WTC11 (cell line): ENCODE data around the gene ROR2. TPM values are rescaled to one million over a fixed set of nuclear protein-coding genes. Genes with fewer than 3 reads are reported as not detected.

Source experiments
- ATAC-seq: fragments of 200-7000 bp; cut with Tn5 transposase; 2 replicates; pipeline ENCODE4 v1.10.0; 2021; ENCODE audit warnings: mild to moderate bottlenecking, moderate library complexity
- CTCF ChIA-PET: fragments of 300-600 bp; sonication (Branson Sonifier 250); formaldehyde crosslinking; loops from one replicate; lab custom pipeline; 2021; ENCODE audit warnings: antibody characterized with exemption; lab: Charles Lee
- POLR2A ChIA-PET: fragments of 350-600 bp; sonication (Branson Sonifier 250); formaldehyde crosslinking; loops from one replicate; lab custom pipeline; 2021; ENCODE audit warnings: antibody characterized with exemption; lab: Charles Lee
- DNase-seq: peaks from one replicate; pipeline ENCODE4 v3.0.0; 2021; ENCODE audit warnings: low spot score
- H3K27ac Mint-ChIP-seq: 2 replicates; pipeline ENCODE4 v1.8.0; 2021; ENCODE audit warnings: mixed read lengths
- H3K27me3 Mint-ChIP-seq: 2 replicates; pipeline ENCODE4 v1.8.0; 2021; ENCODE audit warnings: low read depth, mild to moderate bottlenecking, moderate library complexity, mixed read lengths
- H3K36me3 Mint-ChIP-seq: 2 replicates; pipeline ENCODE4 v1.8.0; 2021; ENCODE audit warnings: mixed read lengths
- H3K4me1 Mint-ChIP-seq: 2 replicates; pipeline ENCODE4 v1.8.0; 2022; ENCODE audit warnings: mixed read lengths
- H3K4me3 Mint-ChIP-seq: 2 replicates; pipeline ENCODE4 v1.8.0; 2021; ENCODE audit warnings: mild to moderate bottlenecking, moderate library complexity, mixed read lengths
- H3K9me3 Mint-ChIP-seq: 2 replicates; pipeline ENCODE4 v1.8.0; 2021; ENCODE audit warnings: mixed read lengths
- ATF1 ChIP-seq: sonication (generic); formaldehyde crosslinking; IDR thresholded peaks from 2 replicates; pipeline ENCODE4 v1.8.1; 2023; ENCODE audit warnings: mild to moderate bottlenecking, moderate library complexity, missing genetic modification reagents
- CREB1 ChIP-seq: sonication (generic); formaldehyde crosslinking; IDR thresholded peaks from 2 replicates; pipeline ENCODE4 v1.8.0; 2023; ENCODE audit warnings: mild to moderate bottlenecking, missing genetic modification reagents
- FOXJ3 ChIP-seq: sonication (generic); formaldehyde crosslinking; IDR thresholded peaks from 2 replicates; pipeline ENCODE4 v1.9.0; 2021; ENCODE audit warnings: missing genetic modification reagents, mild to moderate bottlenecking, borderline replicate concordance
- FOXK1 ChIP-seq: sonication (generic); formaldehyde crosslinking; IDR thresholded peaks from 2 replicates; pipeline ENCODE4 v1.8.0; 2022; ENCODE audit warnings: mild to moderate bottlenecking, moderate library complexity, missing genetic modification reagents
- FOXP1 ChIP-seq: sonication (generic); formaldehyde crosslinking; IDR thresholded peaks from 2 replicates; pipeline ENCODE4 v1.8.0; 2022; ENCODE audit warnings: missing genetic modification reagents, mild to moderate bottlenecking, moderate library complexity, borderline replicate concordance
- GABPB1 ChIP-seq: sonication (generic); formaldehyde crosslinking; IDR thresholded peaks from 2 replicates; pipeline ENCODE4 v1.8.1; 2023; ENCODE audit warnings: mild to moderate bottlenecking, missing genetic modification reagents
- HMGA2 ChIP-seq: fragments of 250-450 bp; sonication (Bioruptor Pico); IDR thresholded peaks from 2 replicates; pipeline ENCODE4 v1.4.0; 2021; ENCODE audit warnings: mild to moderate bottlenecking, moderate library complexity
- KAT7 ChIP-seq: sonication (generic); formaldehyde crosslinking; IDR thresholded peaks from 2 replicates; pipeline ENCODE4 v1.8.1; 2023; ENCODE audit warnings: missing genetic modification reagents, mild to moderate bottlenecking, borderline replicate concordance
- MXD4 ChIP-seq: fragments of 250-450 bp; sonication (Bioruptor Pico); IDR thresholded peaks from 2 replicates; pipeline ENCODE4 v1.8.0; 2021; ENCODE audit warnings: mild to moderate bottlenecking, moderate library complexity, borderline replicate concordance
- MYBL2 ChIP-seq: sonication (generic); formaldehyde crosslinking; IDR thresholded peaks from 2 replicates; pipeline ENCODE4 v1.8.1; 2023; ENCODE audit warnings: mild to moderate bottlenecking, moderate library complexity, missing genetic modification reagents
- NFYB ChIP-seq: sonication (generic); formaldehyde crosslinking; conservative IDR thresholded peaks from 2 replicates; pipeline ENCODE4 v1.8.0; 2022; ENCODE audit warnings: low read depth, missing genetic modification reagents
- SMAD4 ChIP-seq: sonication (generic); formaldehyde crosslinking; IDR thresholded peaks from 2 replicates; pipeline ENCODE4 v1.8.0; 2022; ENCODE audit warnings: mild to moderate bottlenecking, missing genetic modification reagents
- SOX15 ChIP-seq: fragments of 250-450 bp; sonication (Bioruptor Pico); IDR thresholded peaks from 2 replicates; pipeline ENCODE4 v1.9.0; 2021; ENCODE audit warnings: mild to moderate bottlenecking
- ZBTB21 ChIP-seq: sonication (generic); formaldehyde crosslinking; IDR thresholded peaks from 2 replicates; pipeline ENCODE4 v1.8.1; 2023; ENCODE audit warnings: mild to moderate bottlenecking, missing genetic modification reagents, borderline replicate concordance
- ZNF138 ChIP-seq: sonication (generic); formaldehyde crosslinking; conservative IDR thresholded peaks from 2 replicates; pipeline ENCODE4 v1.8.1; 2022; ENCODE audit warnings: mild to moderate bottlenecking, moderate library complexity, missing genetic modification reagents
- ZNF219 ChIP-seq: sonication (generic); formaldehyde crosslinking; IDR thresholded peaks from 2 replicates; pipeline ENCODE4 v1.8.0; 2023; ENCODE audit warnings: missing genetic modification reagents, mild to moderate bottlenecking, borderline replicate concordance
- ZNF263 ChIP-seq: sonication (generic); formaldehyde crosslinking; IDR thresholded peaks from 2 replicates; pipeline ENCODE4 v1.8.1; 2022; ENCODE audit warnings: low read depth, mild to moderate bottlenecking, moderate library complexity, missing genetic modification reagents
- ZNF423 ChIP-seq: fragments of 250-450 bp; sonication (Bioruptor Pico); IDR thresholded peaks from 2 replicates; pipeline ENCODE4 v2.1.2; 2022; ENCODE audit warnings: mild to moderate bottlenecking, moderate library complexity
- total RNA-seq: library from RNA; stranded (reverse); gene quantifications from 3 replicates; pipeline ENCODE4 v1.2.3, GENCODE V29; 2021
- TF ChIP-seq, protein P1 (sequence below): fragments of 250-450 bp; sonication (Bioruptor Pico); IDR thresholded peaks from 2 replicates; pipeline ENCODE4 v2.1.2; 2022; ENCODE audit warnings: mild to moderate bottlenecking, moderate library complexity
- TF ChIP-seq, protein P2 (sequence below): sonication (generic); formaldehyde crosslinking; IDR thresholded peaks from 2 replicates; pipeline ENCODE4 v1.8.1; 2022; ENCODE audit warnings: low read depth, missing genetic modification reagents, borderline replicate concordance
- TF ChIP-seq, protein P3 (sequence below): sonication (generic); formaldehyde crosslinking; IDR thresholded peaks from 2 replicates; pipeline ENCODE4 v1.8.1; 2023; ENCODE audit warnings: mild to moderate bottlenecking, missing genetic modification reagents
- TF ChIP-seq, protein P4 (sequence below): fragments of 250-450 bp; sonication (Bioruptor Pico); conservative IDR thresholded peaks from 2 replicates; pipeline ENCODE4 v1.9.0; 2021; ENCODE audit warnings: mild to moderate bottlenecking
- TF ChIP-seq, protein P5 (sequence below): sonication (generic); formaldehyde crosslinking; IDR thresholded peaks from 2 replicates; pipeline ENCODE4 v1.8.1; 2023; ENCODE audit warnings: mild to moderate bottlenecking, missing genetic modification reagents
- TF ChIP-seq, protein P6 (sequence below): fragments of 250-450 bp; sonication (Bioruptor Pico); IDR thresholded peaks from 2 replicates; pipeline ENCODE4 v1.8.0; 2021; ENCODE audit warnings: mild to moderate bottlenecking
- TF ChIP-seq, protein P7 (sequence below): sonication (generic); formaldehyde crosslinking; IDR thresholded peaks from 2 replicates; pipeline ENCODE4 v1.8.0; 2023; ENCODE audit warnings: missing genetic modification reagents

The ROR2 gene
- total RNA-seq, 1 experiment from 2014 or later: 19.8 TPM

DNA sequence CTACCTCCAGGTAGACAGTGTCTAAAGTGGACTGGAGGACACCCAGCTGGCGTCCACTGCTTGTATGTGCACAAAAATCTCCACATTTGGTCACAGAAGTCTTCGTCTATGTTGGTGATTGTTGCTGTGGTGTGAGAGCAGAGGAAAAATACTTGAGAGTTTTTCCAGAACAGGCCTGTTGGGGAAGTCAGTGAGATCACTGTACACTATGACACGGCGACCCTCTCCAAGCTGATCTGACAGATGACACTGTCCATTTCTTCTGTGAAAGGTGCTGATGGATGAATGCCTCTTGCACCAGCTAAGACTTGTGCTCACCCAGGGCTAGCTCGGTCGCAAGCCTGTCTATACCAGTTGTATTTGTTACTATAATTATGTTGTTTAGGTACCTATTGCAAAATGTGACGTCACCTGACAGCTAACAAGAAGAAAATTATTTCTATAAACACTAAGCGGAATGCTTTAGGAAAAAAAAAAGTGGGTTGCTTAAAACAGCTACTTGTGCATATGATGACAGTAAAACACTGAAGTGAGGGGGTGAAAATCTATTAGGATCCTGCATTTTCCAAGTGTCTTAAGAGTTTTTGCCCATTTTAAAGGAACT lies 142.3 kb downstream of the ROR2 start:
- CTCF ChIA-PET: no interaction called here
- H3K4me1 Mint-ChIP-seq: peaks cover 13% of the 10 kb centered on the region; the same call in 1 of the 2 replicates
- H3K4me3 Mint-ChIP-seq: no peak overlapping the region
- POLR2A ChIA-PET: no interaction called here
- DNase-seq (no peak), ATAC-seq (no peak)
- H3K27ac Mint-ChIP-seq: no peak overlapping the region
- H3K9me3 Mint-ChIP-seq: no peaks in the 10 kb centered on the region
- H3K27me3 Mint-ChIP-seq: no peaks in the 10 kb centered on the region
- TF ChIP-seq, protein P1, sequence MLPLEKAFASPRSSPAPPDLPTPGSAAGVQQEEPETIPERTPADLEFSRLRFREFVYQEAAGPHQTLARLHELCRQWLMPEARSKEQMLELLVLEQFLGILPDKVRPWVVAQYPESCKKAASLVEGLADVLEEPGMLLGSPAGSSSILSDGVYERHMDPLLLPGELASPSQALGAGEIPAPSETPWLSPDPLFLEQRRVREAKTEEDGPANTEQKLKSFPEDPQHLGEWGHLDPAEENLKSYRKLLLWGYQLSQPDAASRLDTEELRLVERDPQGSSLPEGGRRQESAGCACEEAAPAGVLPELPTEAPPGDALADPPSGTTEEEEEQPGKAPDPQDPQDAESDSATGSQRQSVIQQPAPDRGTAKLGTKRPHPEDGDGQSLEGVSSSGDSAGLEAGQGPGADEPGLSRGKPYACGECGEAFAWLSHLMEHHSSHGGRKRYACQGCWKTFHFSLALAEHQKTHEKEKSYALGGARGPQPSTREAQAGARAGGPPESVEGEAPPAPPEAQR (CRISPR knock-in tag): no peak
- TF ChIP-seq MYBL2 (CRISPR knock-in tag) (no peak), KAT7 (no peak), ZBTB21 (CRISPR knock-in tag) (no peak), HMGA2 (CRISPR knock-in tag) (no peak), ZNF138 (no peak), FOXJ3 (CRISPR knock-in tag) (no peak), MXD4 (CRISPR knock-in tag) (no peak), SOX15 (CRISPR knock-in tag) (no peak), GABPB1 (CRISPR knock-in tag) (no peak), ZNF423 (no peak), NFYB (CRISPR knock-in tag) (no peak), ATF1 (CRISPR knock-in tag) (no peak)
- TF ChIP-seq, protein P2, sequence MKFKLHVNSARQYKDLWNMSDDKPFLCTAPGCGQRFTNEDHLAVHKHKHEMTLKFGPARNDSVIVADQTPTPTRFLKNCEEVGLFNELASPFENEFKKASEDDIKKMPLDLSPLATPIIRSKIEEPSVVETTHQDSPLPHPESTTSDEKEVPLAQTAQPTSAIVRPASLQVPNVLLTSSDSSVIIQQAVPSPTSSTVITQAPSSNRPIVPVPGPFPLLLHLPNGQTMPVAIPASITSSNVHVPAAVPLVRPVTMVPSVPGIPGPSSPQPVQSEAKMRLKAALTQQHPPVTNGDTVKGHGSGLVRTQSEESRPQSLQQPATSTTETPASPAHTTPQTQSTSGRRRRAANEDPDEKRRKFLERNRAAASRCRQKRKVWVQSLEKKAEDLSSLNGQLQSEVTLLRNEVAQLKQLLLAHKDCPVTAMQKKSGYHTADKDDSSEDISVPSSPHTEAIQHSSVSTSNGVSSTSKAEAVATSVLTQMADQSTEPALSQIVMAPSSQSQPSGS (CRISPR knock-in tag): no peak
- TF ChIP-seq, protein P3, sequence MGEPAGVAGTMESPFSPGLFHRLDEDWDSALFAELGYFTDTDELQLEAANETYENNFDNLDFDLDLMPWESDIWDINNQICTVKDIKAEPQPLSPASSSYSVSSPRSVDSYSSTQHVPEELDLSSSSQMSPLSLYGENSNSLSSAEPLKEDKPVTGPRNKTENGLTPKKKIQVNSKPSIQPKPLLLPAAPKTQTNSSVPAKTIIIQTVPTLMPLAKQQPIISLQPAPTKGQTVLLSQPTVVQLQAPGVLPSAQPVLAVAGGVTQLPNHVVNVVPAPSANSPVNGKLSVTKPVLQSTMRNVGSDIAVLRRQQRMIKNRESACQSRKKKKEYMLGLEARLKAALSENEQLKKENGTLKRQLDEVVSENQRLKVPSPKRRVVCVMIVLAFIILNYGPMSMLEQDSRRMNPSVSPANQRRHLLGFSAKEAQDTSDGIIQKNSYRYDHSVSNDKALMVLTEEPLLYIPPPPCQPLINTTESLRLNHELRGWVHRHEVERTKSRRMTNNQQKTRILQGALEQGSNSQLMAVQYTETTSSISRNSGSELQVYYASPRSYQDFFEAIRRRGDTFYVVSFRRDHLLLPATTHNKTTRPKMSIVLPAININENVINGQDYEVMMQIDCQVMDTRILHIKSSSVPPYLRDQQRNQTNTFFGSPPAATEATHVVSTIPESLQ (CRISPR knock-in tag): no peak
- TF ChIP-seq, protein P4, sequence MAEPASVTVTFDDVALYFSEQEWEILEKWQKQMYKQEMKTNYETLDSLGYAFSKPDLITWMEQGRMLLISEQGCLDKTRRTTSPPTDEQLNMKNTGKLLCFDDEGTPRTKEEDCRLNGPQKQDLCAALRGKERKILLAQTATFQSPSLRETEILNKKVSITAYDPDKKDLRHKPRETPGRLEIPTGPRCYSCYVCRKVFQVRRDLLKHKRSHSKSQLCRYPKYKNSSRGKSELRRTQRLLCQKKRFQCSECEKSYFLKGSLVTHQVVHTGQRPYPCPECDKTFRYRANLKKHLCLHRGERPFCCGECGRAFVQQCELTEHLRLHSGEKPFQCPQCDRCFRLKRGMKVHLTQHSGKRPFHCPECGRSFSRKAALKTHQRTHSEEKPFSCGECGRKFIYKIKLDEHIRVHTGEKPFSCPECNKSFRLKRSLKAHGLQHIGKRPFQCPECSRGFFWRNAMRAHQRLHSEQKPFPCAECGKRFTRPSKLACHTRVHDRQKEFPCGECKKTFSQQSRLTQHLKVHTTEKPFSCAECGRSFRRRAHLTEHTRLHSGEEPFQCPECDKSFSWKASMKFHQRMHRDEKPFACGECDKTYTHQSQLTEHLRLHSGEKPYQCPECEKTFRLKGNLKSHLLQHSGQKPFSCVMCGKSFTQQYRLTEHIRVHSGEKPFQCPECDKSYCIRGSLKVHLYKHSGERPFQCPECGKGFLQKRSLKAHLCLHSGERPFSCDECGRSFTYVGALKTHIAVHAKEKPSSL (CRISPR knock-in tag): no peak
- TF ChIP-seq, all 79 proteins: peak for 0
- no peaks in the 10 kb centered on the region for H3K36me3 Mint-ChIP-seq

DNA sequence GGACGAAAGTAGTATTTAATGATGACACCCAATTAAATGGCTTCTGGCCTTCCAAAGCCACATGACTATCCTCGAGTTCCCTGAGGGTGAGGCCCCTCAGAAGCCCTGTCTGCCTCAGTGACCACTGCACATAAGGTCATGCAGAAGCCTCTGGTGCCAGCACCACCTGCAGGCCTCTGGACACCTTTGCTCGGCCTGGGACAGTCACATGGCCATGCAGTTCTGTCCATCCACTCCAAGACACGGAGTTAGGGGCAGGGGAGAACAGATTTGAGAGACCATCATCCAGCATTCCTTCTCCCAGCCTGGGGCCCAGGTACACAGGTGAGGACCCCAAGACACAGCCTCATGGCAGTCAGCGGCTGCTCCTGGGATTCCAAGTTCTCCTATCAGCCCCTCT lies 145.0 kb downstream of the ROR2 start:
- Mint-ChIP-seq H3K9me3 (no peaks in the 10 kb centered on the region), H3K4me3 (no peak overlapping the region), H3K36me3 (no peaks in the 10 kb centered on the region), H3K27ac (no peak overlapping the region), H3K27me3 (no peaks in the 10 kb centered on the region), H3K4me1 (0 out of 2 replicates have a peak, but pooled peaks cover 2% of the 10 kb centered on the region)
- no peak for ATAC-seq
- ChIA-PET CTCF (interaction anchor here (1.5 kb wide), 1 partner anchor 149 kb away, joined by 5 read pairs; no protein-coding TSS in a partner anchor), POLR2A (interaction anchor here (1.0 kb wide), 1 partner anchor 23 kb away, joined by 3 read pairs; no protein-coding TSS in a partner anchor)
- DNase-seq: no peak
- TF ChIP-seq ZNF219 (CRISPR knock-in tag) (no peak), ZNF263 (no peak), SMAD4 (CRISPR knock-in tag) (no peak), FOXP1 (CRISPR knock-in tag) (no peak), FOXJ3 (CRISPR knock-in tag) (no peak), FOXK1 (no peak), CREB1 (CRISPR knock-in tag) (no peak)
- TF ChIP-seq, protein P5, sequence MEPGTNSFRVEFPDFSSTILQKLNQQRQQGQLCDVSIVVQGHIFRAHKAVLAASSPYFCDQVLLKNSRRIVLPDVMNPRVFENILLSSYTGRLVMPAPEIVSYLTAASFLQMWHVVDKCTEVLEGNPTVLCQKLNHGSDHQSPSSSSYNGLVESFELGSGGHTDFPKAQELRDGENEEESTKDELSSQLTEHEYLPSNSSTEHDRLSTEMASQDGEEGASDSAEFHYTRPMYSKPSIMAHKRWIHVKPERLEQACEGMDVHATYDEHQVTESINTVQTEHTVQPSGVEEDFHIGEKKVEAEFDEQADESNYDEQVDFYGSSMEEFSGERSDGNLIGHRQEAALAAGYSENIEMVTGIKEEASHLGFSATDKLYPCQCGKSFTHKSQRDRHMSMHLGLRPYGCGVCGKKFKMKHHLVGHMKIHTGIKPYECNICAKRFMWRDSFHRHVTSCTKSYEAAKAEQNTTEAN (CRISPR knock-in tag): no peak
- TF ChIP-seq, protein P6, sequence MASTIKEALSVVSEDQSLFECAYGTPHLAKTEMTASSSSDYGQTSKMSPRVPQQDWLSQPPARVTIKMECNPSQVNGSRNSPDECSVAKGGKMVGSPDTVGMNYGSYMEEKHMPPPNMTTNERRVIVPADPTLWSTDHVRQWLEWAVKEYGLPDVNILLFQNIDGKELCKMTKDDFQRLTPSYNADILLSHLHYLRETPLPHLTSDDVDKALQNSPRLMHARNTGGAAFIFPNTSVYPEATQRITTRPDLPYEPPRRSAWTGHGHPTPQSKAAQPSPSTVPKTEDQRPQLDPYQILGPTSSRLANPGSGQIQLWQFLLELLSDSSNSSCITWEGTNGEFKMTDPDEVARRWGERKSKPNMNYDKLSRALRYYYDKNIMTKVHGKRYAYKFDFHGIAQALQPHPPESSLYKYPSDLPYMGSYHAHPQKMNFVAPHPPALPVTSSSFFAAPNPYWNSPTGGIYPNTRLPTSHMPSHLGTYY (CRISPR knock-in tag): no peak
- TF ChIP-seq, protein P7, sequence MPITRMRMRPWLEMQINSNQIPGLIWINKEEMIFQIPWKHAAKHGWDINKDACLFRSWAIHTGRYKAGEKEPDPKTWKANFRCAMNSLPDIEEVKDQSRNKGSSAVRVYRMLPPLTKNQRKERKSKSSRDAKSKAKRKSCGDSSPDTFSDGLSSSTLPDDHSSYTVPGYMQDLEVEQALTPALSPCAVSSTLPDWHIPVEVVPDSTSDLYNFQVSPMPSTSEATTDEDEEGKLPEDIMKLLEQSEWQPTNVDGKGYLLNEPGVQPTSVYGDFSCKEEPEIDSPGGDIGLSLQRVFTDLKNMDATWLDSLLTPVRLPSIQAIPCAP (CRISPR knock-in tag): no peak
